MCF 10A (cell line): ENCODE results near the gene DEPP1. TPM values are rescaled to one million over a fixed set of nuclear protein-coding genes. Genes with fewer than 3 reads are reported as not detected.

Source experiments
- BruUV-seq: library from RNA; stranded (reverse); fragments of 400-500 nt; replicated peaks from 2 replicates; lab custom pipeline; 2021; lab: Mats Ljungman, UMichigan
- CTCF ChIA-PET: fragments of 300-600 bp; sonication (Branson Sonifier 250); formaldehyde crosslinking; extraction: SDS; loops from one replicate; lab custom pipeline; 2021; ENCODE audit warnings: antibody characterized with exemption, inconsistent platforms; lab: Yijun Ruan, JAX
- POLR2A ChIA-PET: fragments of 300-600, 350-650 bp; sonication (Branson Sonifier 250); formaldehyde crosslinking; extraction: SDS; loops from one replicate; lab custom pipeline; 2020; ENCODE audit warnings: antibody characterized with exemption, inconsistent platforms; lab: Yijun Ruan, JAX
- DNase-seq: peaks from one replicate; pipeline ENCODE4 v3.0.0-alpha.2; 2018; ENCODE audit not compliant: unreplicated experiment
- H3K27ac Mint-ChIP-seq: one replicate; pipeline ENCODE4 v1.8.0; 2022; ENCODE audit warnings: mild to moderate bottlenecking, low read depth, mixed read lengths; ENCODE audit not compliant: unreplicated experiment
- H3K27me3 Mint-ChIP-seq: one replicate; pipeline ENCODE4 v1.8.0; 2022; ENCODE audit warnings: mixed read lengths; ENCODE audit not compliant: insufficient read depth, unreplicated experiment
- H3K36me3 Mint-ChIP-seq: one replicate; pipeline ENCODE4 v1.8.0; 2022; ENCODE audit warnings: mild to moderate bottlenecking, moderate library complexity, mixed read lengths; ENCODE audit not compliant: insufficient read depth, unreplicated experiment
- H3K4me1 Mint-ChIP-seq: one replicate; pipeline ENCODE4 v1.8.0; 2022; ENCODE audit warnings: mixed read lengths; ENCODE audit not compliant: insufficient read depth, unreplicated experiment
- H3K4me3 Mint-ChIP-seq: one replicate; pipeline ENCODE4 v1.8.0; 2022; ENCODE audit warnings: mild to moderate bottlenecking, moderate library complexity, mixed read lengths; ENCODE audit not compliant: unreplicated experiment
- H3K9me3 Mint-ChIP-seq: one replicate; pipeline ENCODE4 v1.8.0; 2022; ENCODE audit warnings: mixed read lengths; ENCODE audit not compliant: unreplicated experiment
- CTCF ChIP-seq: fragments of 200-600 bp; IDR thresholded peaks from one replicate; pipeline ENCODE4 v1.8.0; 2022; ENCODE audit warnings: antibody characterized with exemption, mild to moderate bottlenecking; ENCODE audit not compliant: unreplicated experiment
- intact Hi-C: fragments of 100-400 bp; cut with micrococcal nuclease; formaldehyde crosslinking; loops from 2 replicates; pipeline ENCODE4 v1.14.1; 2022
- total RNA-seq: library from RNA; stranded (reverse); gene quantifications from 2 replicates; pipeline ENCODE4 v1.2.3, GENCODE V29; 2022

The DEPP1 gene
- total RNA-seq, 1 experiment from 2014 or later = 0.84 TPM

DNA sequence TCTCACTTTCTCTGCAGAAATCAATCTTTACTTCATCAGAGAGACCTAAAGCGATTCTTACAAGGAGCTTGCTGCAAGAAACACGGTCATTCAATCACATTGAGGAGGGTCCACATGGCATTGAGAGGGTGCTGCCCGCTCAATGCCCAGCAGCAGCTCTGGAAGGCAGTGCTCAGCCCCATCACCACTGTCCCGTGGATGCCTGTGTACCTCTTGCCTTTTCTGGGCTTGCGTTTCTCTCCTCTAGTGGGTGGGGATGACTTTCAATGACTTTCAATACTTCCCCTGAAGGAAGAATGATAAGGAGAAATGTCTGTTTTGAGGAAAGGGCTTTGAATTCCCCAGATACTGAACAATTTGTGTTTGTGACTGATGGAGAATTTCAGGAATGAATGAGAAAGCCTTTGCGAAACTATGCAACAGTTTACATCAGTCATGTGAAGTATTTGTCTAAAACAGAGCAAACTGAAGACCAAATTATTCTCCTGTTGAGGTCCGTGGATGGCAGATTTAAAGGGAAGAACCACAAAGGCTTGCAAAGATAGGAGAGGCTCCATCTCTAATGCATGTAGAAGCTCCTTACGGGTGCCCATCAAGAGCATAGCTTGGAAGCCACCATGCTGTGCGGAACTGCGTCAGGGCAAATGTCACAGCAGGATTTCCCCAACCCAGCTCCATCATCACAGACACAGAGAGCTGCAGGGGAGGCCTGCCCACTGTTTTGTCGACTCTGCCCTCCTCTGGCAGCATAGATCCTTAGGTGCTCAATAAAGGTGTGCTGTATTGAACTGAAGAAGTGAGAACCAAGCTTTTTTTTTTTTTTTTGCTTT is 15.5 kb upstream of the DEPP1 start:
- no peaks in the 10 kb centered on the region for H3K36me3 Mint-ChIP-seq
- ChIA-PET CTCF (interaction anchor here (0.6 to 1.3 kb wide), 4 partner anchors 14 to 269 kb away, joined by 3 to 5 read pairs (median 4); no protein-coding TSS in a partner anchor), POLR2A (no interaction called here)
- H3K4me1 Mint-ChIP-seq = peaks cover 21% of the 10 kb centered on the region
- H3K27me3 Mint-ChIP-seq = no peaks in the 10 kb centered on the region
- TF ChIP-seq CTCF = no peak
- no TSS peak for BruUV-seq
- no peaks in the 10 kb centered on the region for H3K9me3 Mint-ChIP-seq
- DNase-seq = no peak
- no peak overlapping the region for H3K4me3 Mint-ChIP-seq
- intact Hi-C loops = no loop called here
- H3K27ac Mint-ChIP-seq = no peak overlapping the region

GRCh38 chr10:44993226-44993921 is 14.8 kb upstream of the DEPP1 start:
- CTCF ChIA-PET = interaction anchor here (0.5 to 1.1 kb wide), 3 partner anchors 13 to 1310 kb away, joined by 3 to 4 read pairs (median 3); no protein-coding TSS in a partner anchor
- POLR2A ChIA-PET = no interaction called here
- H3K4me3 Mint-ChIP-seq = no peak overlapping the region
- no peak overlapping the region for H3K27ac Mint-ChIP-seq
- H3K36me3 Mint-ChIP-seq = no peaks in the 10 kb centered on the region
- no peak for TF ChIP-seq CTCF
- BruUV-seq = no TSS peak
- intact Hi-C loops = no loop called here
- peaks cover 14% of the 10 kb centered on the region for H3K4me1 Mint-ChIP-seq
- DNase-seq = no peak
- no peaks in the 10 kb centered on the region for H3K9me3 Mint-ChIP-seq
- H3K27me3 Mint-ChIP-seq = no peaks in the 10 kb centered on the region

- intact Hi-C loops = no loop called here
- BruUV-seq = no TSS peak
- Mint-ChIP-seq H3K9me3 (no peaks in the 10 kb centered on the region), H3K27me3 (no peaks in the 10 kb centered on the region), H3K4me1 (peaks cover 14% of the 10 kb centered on the region), H3K4me3 (no peak overlapping the region), H3K36me3 (no peaks in the 10 kb centered on the region), H3K27ac (no peak overlapping the region)
- DNase-seq = no peak
- ChIA-PET CTCF (interaction anchor here (1.1 kb wide), 1 partner anchor 15 kb away, joined by 4 read pairs; no protein-coding TSS in a partner anchor), POLR2A (no interaction called here)
- TF ChIP-seq CTCF = no peak
Observed at GRCh38 chr10:44992732-44993225, 14.2 kb upstream of the DEPP1 start.
